HepG2 (cell line): Measurements from ENCODE around the gene ATXN2. TPM values are rescaled to one million over a fixed set of nuclear protein-coding genes. Genes with fewer than 3 reads are reported as not detected.

ENCODE experiments used
- ARNT ChIP-seq: fragments of 450-650 bp; IDR thresholded peaks from 2 replicates; pipeline ENCODE4 v1.6.1; 2017
- KAT8 ChIP-seq: IDR thresholded peaks from 2 replicates; pipeline ENCODE4 v1.6.1; 2016; ENCODE audit warnings: missing genetic modification reagents, missing compliant biosample characterization
- KLF11 ChIP-seq: IDR thresholded peaks from 2 replicates; pipeline ENCODE4 v1.6.1; 2016; ENCODE audit warnings: missing compliant biosample characterization
- NCOR1 ChIP-seq: fragments of 200-600 bp; sonication (generic); IDR thresholded peaks from 2 replicates; pipeline ENCODE4 v1.7.0; 2017; ENCODE audit warnings: antibody characterized with exemption, low read length, borderline replicate concordance
- NR1H2 ChIP-seq: sonication (generic); formaldehyde crosslinking; IDR thresholded peaks from 2 replicates; pipeline ENCODE4 v1.8.1; 2022; ENCODE audit warnings: low read depth, missing genetic modification reagents, borderline replicate concordance
- PBX2 ChIP-seq: IDR thresholded peaks from 2 replicates; pipeline ENCODE4 v1.6.1; 2016; ENCODE audit warnings: control low read depth
- POLR2A ChIP-seq, 2 experiments: IDR thresholded peaks; 2 replicates each; pipeline ENCODE4 v1.6.1; 2011; ENCODE audit warnings: low read depth in 2 of 2, low read length in 2 of 2, mild to moderate bottlenecking in 1 of 2, moderate library complexity in 1 of 2; ENCODE audit not compliant: insufficient read depth in 1 of 2
- ZBTB26 ChIP-seq: IDR thresholded peaks from 2 replicates; pipeline ENCODE4 v1.6.1; 2016; ENCODE audit warnings: missing compliant biosample characterization, missing genetic modification reagents, borderline replicate concordance
- ZNF101 ChIP-seq: sonication (generic); formaldehyde crosslinking; IDR thresholded peaks from 2 replicates; pipeline ENCODE4 v1.4.0; 2020; ENCODE audit warnings: mild to moderate bottlenecking, low read depth, missing genetic modification reagents, borderline replicate concordance
- ZNF143 ChIP-seq: sonication (generic); formaldehyde crosslinking; IDR thresholded peaks from 2 replicates; pipeline ENCODE4 v1.4.0; 2020; ENCODE audit warnings: missing genetic modification reagents
- ZNF207 ChIP-seq: fragments of 450-650 bp; IDR thresholded peaks from 2 replicates; pipeline ENCODE4 v1.6.1; 2016; ENCODE audit warnings: antibody characterized with exemption, borderline replicate concordance
- ZNF235 ChIP-seq: sonication (generic); formaldehyde crosslinking; IDR thresholded peaks from 2 replicates; pipeline ENCODE4 v1.8.1; 2023; ENCODE audit warnings: mild to moderate bottlenecking, missing genetic modification reagents, borderline replicate concordance
- ZNF280D ChIP-seq: sonication (generic); formaldehyde crosslinking; IDR thresholded peaks from 2 replicates; pipeline ENCODE4 v1.5.1; 2020; ENCODE audit warnings: mild to moderate bottlenecking, missing genetic modification reagents
- ZNF414 ChIP-seq: sonication (generic); formaldehyde crosslinking; IDR thresholded peaks from 2 replicates; pipeline ENCODE4 v1.5.0; 2020; ENCODE audit warnings: missing genetic modification reagents
- ZNF441 ChIP-seq: sonication (generic); formaldehyde crosslinking; IDR thresholded peaks from 2 replicates; pipeline ENCODE4 v1.7.0; 2021; ENCODE audit warnings: missing genetic modification reagents, borderline replicate concordance
- ZNF446 ChIP-seq: sonication (generic); formaldehyde crosslinking; IDR thresholded peaks from 2 replicates; pipeline ENCODE4 v1.5.0; 2020; ENCODE audit warnings: mild to moderate bottlenecking, missing genetic modification reagents
- ZNF558 ChIP-seq: sonication (generic); formaldehyde crosslinking; IDR thresholded peaks from 2 replicates; pipeline ENCODE4 v1.9.0; 2022; ENCODE audit warnings: mild to moderate bottlenecking, missing genetic modification reagents, borderline replicate concordance
- ZNF607 ChIP-seq: sonication (generic); formaldehyde crosslinking; IDR thresholded peaks from 2 replicates; pipeline ENCODE4 v1.5.1; 2020; ENCODE audit warnings: missing genetic modification reagents, mild to moderate bottlenecking, borderline replicate concordance
- ZNF629 ChIP-seq: sonication (generic); formaldehyde crosslinking; conservative IDR thresholded peaks from 2 replicates; pipeline ENCODE4 v1.5.0; 2020; ENCODE audit warnings: missing genetic modification reagents
- ZSCAN25 ChIP-seq: sonication (generic); formaldehyde crosslinking; IDR thresholded peaks from 2 replicates; pipeline ENCODE4 v1.8.0; 2022; ENCODE audit warnings: mild to moderate bottlenecking, missing genetic modification reagents
- polyA plus RNA-seq, 8 experiments: library from polyadenylated mRNA; depleted of rRNA in 3 of 8; stranded (reverse) in 7 of 8; unstranded in 1 of 8; fragments of >200 nt; fragmentation: Illumina TruSeq in 4 of 8; extraction: Trizol in 4 of 8; gene quantifications; 2 replicates each; pipeline versions ENCODE4 v1.2.1 to v1.2.3, GENCODE V29; 2011 to 2016; ENCODE audit warnings: low read depth in 4 of 8, missing spikeins in 1 of 8, mixed read lengths in 1 of 8; ENCODE audit not compliant: insufficient read depth in 1 of 8
- total RNA-seq, 5 experiments: library from RNA; depleted of rRNA; stranded (reverse); fragments of >200 nt; fragmentation: Illumina TruSeq; extraction: Trizol; gene quantifications; 2 replicates each; pipeline ENCODE4 v1.2.3, GENCODE V29; 2016; ENCODE audit warnings: low read depth in 1 of 5
- TF ChIP-seq, protein P1 (sequence below): fragments of 450-650 bp; IDR thresholded peaks from 2 replicates; pipeline ENCODE4 v1.6.1; 2017; ENCODE audit warnings: mild to moderate bottlenecking

The ATXN2 gene
- total and polyA plus RNA-seq, 2 of the 13 experiments (the other 11 are each of a cell fraction or from before 2014, with no cell fraction given): 18.1 to 27.1 TPM

DNA sequence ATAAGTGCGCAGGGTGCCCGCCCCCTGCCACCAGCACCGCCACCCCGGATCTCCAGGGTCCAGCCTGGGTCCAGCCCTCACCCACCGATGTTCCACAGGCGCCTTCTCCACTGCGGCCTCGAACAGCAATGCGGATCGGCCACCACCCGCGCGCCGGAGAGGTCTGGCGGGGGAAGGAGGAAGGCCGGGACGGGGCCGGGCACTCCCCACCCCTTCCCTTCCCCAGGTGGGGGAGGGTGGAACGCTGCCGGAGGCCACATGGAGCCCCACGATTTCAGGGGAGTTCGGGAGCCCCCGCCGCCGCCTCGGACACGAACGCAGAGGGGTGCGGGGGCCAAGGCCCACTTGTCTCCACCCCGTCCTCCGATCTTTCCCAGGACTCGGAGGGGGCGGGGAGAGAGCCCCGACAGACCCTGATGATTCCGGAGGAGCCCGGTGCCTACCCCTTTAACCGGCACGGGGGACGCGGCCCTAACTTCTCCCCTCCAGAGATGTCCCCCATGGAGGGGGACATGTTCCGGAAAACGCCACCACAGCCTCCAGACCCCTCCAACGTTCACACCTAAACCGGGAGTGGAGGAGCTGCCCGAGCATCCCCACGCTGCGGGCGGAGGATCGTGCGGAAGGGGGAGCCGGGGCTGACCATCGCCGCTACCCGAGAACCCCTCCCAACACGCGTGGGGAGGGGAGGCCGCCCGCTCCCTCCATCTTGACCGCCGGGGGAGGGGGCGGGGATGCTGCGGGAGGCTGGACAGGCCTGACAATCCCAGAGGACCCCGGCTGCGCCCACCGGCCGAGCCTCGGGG is 1.1 kb downstream of the ATXN2 start (continued):
- no peak for TF ChIP-seq ZBTB26 (CRISPR knock-in tag)
- no peak for TF ChIP-seq KLF11 (CRISPR knock-in tag)
- TF ChIP-seq NR1H2 (CRISPR knock-in tag): no peak
- TF ChIP-seq, protein P1, sequence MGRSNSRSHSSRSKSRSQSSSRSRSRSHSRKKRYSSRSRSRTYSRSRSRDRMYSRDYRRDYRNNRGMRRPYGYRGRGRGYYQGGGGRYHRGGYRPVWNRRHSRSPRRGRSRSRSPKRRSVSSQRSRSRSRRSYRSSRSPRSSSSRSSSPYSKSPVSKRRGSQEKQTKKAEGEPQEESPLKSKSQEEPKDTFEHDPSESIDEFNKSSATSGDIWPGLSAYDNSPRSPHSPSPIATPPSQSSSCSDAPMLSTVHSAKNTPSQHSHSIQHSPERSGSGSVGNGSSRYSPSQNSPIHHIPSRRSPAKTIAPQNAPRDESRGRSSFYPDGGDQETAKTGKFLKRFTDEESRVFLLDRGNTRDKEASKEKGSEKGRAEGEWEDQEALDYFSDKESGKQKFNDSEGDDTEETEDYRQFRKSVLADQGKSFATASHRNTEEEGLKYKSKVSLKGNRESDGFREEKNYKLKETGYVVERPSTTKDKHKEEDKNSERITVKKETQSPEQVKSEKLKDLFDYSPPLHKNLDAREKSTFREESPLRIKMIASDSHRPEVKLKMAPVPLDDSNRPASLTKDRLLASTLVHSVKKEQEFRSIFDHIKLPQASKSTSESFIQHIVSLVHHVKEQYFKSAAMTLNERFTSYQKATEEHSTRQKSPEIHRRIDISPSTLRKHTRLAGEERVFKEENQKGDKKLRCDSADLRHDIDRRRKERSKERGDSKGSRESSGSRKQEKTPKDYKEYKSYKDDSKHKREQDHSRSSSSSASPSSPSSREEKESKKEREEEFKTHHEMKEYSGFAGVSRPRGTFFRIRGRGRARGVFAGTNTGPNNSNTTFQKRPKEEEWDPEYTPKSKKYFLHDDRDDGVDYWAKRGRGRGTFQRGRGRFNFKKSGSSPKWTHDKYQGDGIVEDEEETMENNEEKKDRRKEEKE: no peak
- no peak for TF ChIP-seq ZNF101
- TF ChIP-seq NCOR1: no peak
- no peak for TF ChIP-seq ZNF143
- TF ChIP-seq KAT8 (CRISPR knock-in tag): no peak; the same call in 1 of the 2 replicates
- no peak for TF ChIP-seq ZNF629 (CRISPR knock-in tag)
- no peak for TF ChIP-seq PBX2 (CRISPR knock-in tag)
- TF ChIP-seq ZNF280D (CRISPR knock-in tag): no peak
- TF ChIP-seq ZNF607: no peak
- no peak; the same call in 1 of the 2 replicates for TF ChIP-seq ZNF446 (CRISPR knock-in tag)
- 0 out of 2 replicates have a peak, but pooled peaks have one; percentile 35 for TF ChIP-seq ZSCAN25
- TF ChIP-seq ARNT: no peak
- no peak for TF ChIP-seq ZNF207
- TF ChIP-seq ZNF441 (CRISPR knock-in tag): peak; percentile 46; the same call in 1 of the 2 replicates
- TF ChIP-seq ZNF235 (CRISPR knock-in tag): no peak
- TF ChIP-seq ZNF414 (CRISPR knock-in tag): no peak
- TF ChIP-seq POLR2A (IDR thresholded peaks at IDR 0.05; ENCODE audit: insufficient read depth in 1 of 2, low read depth in 2 of 2, low read length in 2 of 2): peak in 1 of 2 experiments; percentile 29; a peak in 1 of 4 replicates
- no peak for TF ChIP-seq ZNF558 (CRISPR knock-in tag)
